HG03575 (cell line): ENCODE results near the gene KIF11.
"Not testable (repeated sequence)": the region's sequence is repeated elsewhere in the genome, so short reads cannot be mapped to it uniquely, and the experiment has no call there.

ENCODE experiments used
- ATAC-seq: cut with Tn5 transposase; IDR thresholded peaks from one replicate; pipeline ENCODE4 v1.9.1; 2021; ENCODE audit not compliant: unreplicated experiment, insufficient number of reproducible peaks, low FRiP score; ENCODE audit errors: extremely low read depth

KIF11 gene

GRCh38 chr10:92592761-92593618 lies at the start of gene KIF11:
KIF11 (plus strand) TSS chr10:92593130; CDS start chr10:92593376, 246 bp downstream.
- ATAC-seq, result peak; percentile 56

- no peak for ATAC-seq
Measured at GRCh38 chr10:92544296-92544695, 48.6 kb upstream of the KIF11 start.

- no peak for ATAC-seq
Measured at GRCh38 chr10:92545556-92545955, 47.4 kb upstream of the KIF11 start.

GRCh38 chr10:92547676-92548075 lies 45.3 kb upstream of the KIF11 start:
- ATAC-seq, result no peak

- no peak for ATAC-seq
Measured at GRCh38 chr10:92550924-92551323, 42.0 kb upstream of the KIF11 start.

- no peak for ATAC-seq
Measured at GRCh38 chr10:92552310-92552709, 40.6 kb upstream of the KIF11 start.

- no peak for ATAC-seq
Measured at GRCh38 chr10:92553959-92554358, 39.0 kb upstream of the KIF11 start.

- ATAC-seq, result no peak
Measured at GRCh38 chr10:92559046-92559445, 33.9 kb upstream of the KIF11 start.

GRCh38 chr10:92562424-92562823 lies 30.5 kb upstream of the KIF11 start:
- no peak for ATAC-seq

GRCh38 chr10:92567952-92568600 lies 24.9 kb upstream of the KIF11 start:
- ATAC-seq, result no peak

- ATAC-seq, result no peak
Measured at GRCh38 chr10:92569071-92569470, 23.9 kb upstream of the KIF11 start.

GRCh38 chr10:92569663-92570062 lies 23.3 kb upstream of the KIF11 start:
- not testable (repeated sequence) for ATAC-seq

- ATAC-seq, result no peak
Measured at GRCh38 chr10:92571649-92572048, 21.3 kb upstream of the KIF11 start.

GRCh38 chr10:92572362-92573090 lies 20.4 kb upstream of the KIF11 start:
- no peak for ATAC-seq

- no peak for ATAC-seq
Measured at GRCh38 chr10:92573091-92573797, 19.7 kb upstream of the KIF11 start.

- no peak for ATAC-seq
Measured at GRCh38 chr10:92573798-92574547, 19.0 kb upstream of the KIF11 start, which contains the start of gene IDE. IDE (minus strand) TSS chr10:92574093; CDS start chr10:92574019, 74 bp downstream.

GRCh38 chr10:92574548-92575261 lies 18.2 kb upstream of the KIF11 start:
- no peak for ATAC-seq

GRCh38 chr10:92575961-92576360 lies 17.0 kb upstream of the KIF11 start:
- ATAC-seq, result no peak
